Calu3 (cell line): ENCODE data around the gene CSNK1G3. TPM values are rescaled to one million over a fixed set of nuclear protein-coding genes. Genes with fewer than 3 reads are reported as not detected.

Experiments
- BruUV-seq: library from RNA; stranded (reverse); fragments of 400-500 nt; replicated peaks from 2 replicates; lab custom pipeline; 2021; lab: Mats Ljungman, UMichigan
- CTCF ChIA-PET: fragments of 300-600 bp; sonication (Branson Sonifier 250); formaldehyde crosslinking; loops from one replicate; lab custom pipeline; 2022; ENCODE audit warnings: antibody characterized with exemption; lab: Charles Lee
- DNase-seq: peaks from one replicate; pipeline ENCODE4 v3.0.0; 2022
- H3K27ac Mint-ChIP-seq: one replicate; pipeline ENCODE4 v1.8.0; 2022; ENCODE audit warnings: mixed read lengths; ENCODE audit not compliant: unreplicated experiment
- H3K27me3 Mint-ChIP-seq: one replicate; pipeline ENCODE4 v1.8.0; 2022; ENCODE audit warnings: mixed read lengths; ENCODE audit not compliant: unreplicated experiment
- H3K36me3 Mint-ChIP-seq: one replicate; pipeline ENCODE4 v1.8.0; 2022; ENCODE audit warnings: mild to moderate bottlenecking, moderate library complexity, mixed read lengths; ENCODE audit not compliant: insufficient read depth, unreplicated experiment
- H3K4me1 Mint-ChIP-seq: one replicate; pipeline ENCODE4 v1.8.0; 2022; ENCODE audit warnings: mild to moderate bottlenecking, low read depth, mixed read lengths; ENCODE audit not compliant: unreplicated experiment
- H3K4me3 Mint-ChIP-seq: one replicate; pipeline ENCODE4 v1.8.0; 2022; ENCODE audit warnings: mild to moderate bottlenecking, low read depth, moderate library complexity, mixed read lengths; ENCODE audit not compliant: unreplicated experiment
- H3K9me3 Mint-ChIP-seq: one replicate; pipeline ENCODE4 v1.8.0; 2022; ENCODE audit warnings: low read depth, mixed read lengths; ENCODE audit not compliant: unreplicated experiment
- CTCF ChIP-seq: fragments of 200-600 bp; IDR thresholded peaks from one replicate; pipeline ENCODE4 v1.8.0; 2022; ENCODE audit warnings: antibody characterized with exemption; ENCODE audit not compliant: unreplicated experiment
- intact Hi-C: fragments of 100-400 bp; cut with micrococcal nuclease; formaldehyde crosslinking; loops from one replicate; pipeline ENCODE4 v1.10.0; 2022; ENCODE audit not compliant: unreplicated experiment
- total RNA-seq: library from RNA; stranded (reverse); gene quantifications from 2 replicates; pipeline ENCODE4 v1.2.3, GENCODE V29; 2022

Gene CSNK1G3
- total RNA-seq, 1 experiment from 2014 or later: 57.5 TPM

- Mint-ChIP-seq H3K27ac (no peak overlapping the region), H3K4me1 (peaks cover 7% of the 10 kb centered on the region), H3K36me3 (no peaks in the 10 kb centered on the region), H3K4me3 (no peak overlapping the region), H3K27me3 (no peaks in the 10 kb centered on the region), H3K9me3 (no peaks in the 10 kb centered on the region)
- CTCF ChIA-PET: interaction anchor here (0.5 kb wide), 1 partner anchor 12 kb away, joined by 5 read pairs; no protein-coding TSS in a partner anchor
- no TSS peak for BruUV-seq
- intact Hi-C loops: no loop called here
- DNase-seq: no peak
- TF ChIP-seq CTCF: no peak
Measured at GRCh38 chr5:123537845-123538244, 25.9 kb downstream of the CSNK1G3 start.

GRCh38 chr5:123538670-123539459, 26.9 kb downstream of the CSNK1G3 start:
- Mint-ChIP-seq H3K27ac (no peak overlapping the region), H3K36me3 (no peaks in the 10 kb centered on the region), H3K4me1 (peaks cover 17% of the 10 kb centered on the region), H3K4me3 (no peak overlapping the region), H3K27me3 (no peaks in the 10 kb centered on the region), H3K9me3 (no peaks in the 10 kb centered on the region)
- no peak for TF ChIP-seq CTCF
- no peak for DNase-seq
- CTCF ChIA-PET: no interaction called here
- intact Hi-C loops: no loop called here
- no TSS peak for BruUV-seq

GRCh38 chr5:123540534-123540933, 28.6 kb downstream of the CSNK1G3 start:
- Mint-ChIP-seq H3K9me3 (no peaks in the 10 kb centered on the region), H3K27me3 (no peaks in the 10 kb centered on the region), H3K4me1 (peaks cover 22% of the 10 kb centered on the region), H3K4me3 (no peak overlapping the region), H3K36me3 (no peaks in the 10 kb centered on the region), H3K27ac (no peak overlapping the region)
- BruUV-seq: no TSS peak
- TF ChIP-seq CTCF: no peak
- CTCF ChIA-PET: interaction anchor here (0.8 kb wide), 1 partner anchor 26 kb away, joined by 3 read pairs; no protein-coding TSS in a partner anchor
- no peak for DNase-seq
- intact Hi-C loops: no loop called here

GRCh38 chr5:123543438-123543837, 31.5 kb downstream of the CSNK1G3 start:
- intact Hi-C loops: no loop called here
- no peak for TF ChIP-seq CTCF
- no peak for DNase-seq
- Mint-ChIP-seq H3K4me3 (no peak overlapping the region), H3K27ac (no peak overlapping the region), H3K27me3 (no peaks in the 10 kb centered on the region), H3K36me3 (no peaks in the 10 kb centered on the region), H3K9me3 (no peaks in the 10 kb centered on the region), H3K4me1 (peaks cover 22% of the 10 kb centered on the region)
- BruUV-seq: no TSS peak
- CTCF ChIA-PET: interaction anchor here (0.7 kb wide), 1 partner anchor 18 kb away, joined by 3 read pairs; no protein-coding TSS in a partner anchor
